OCI-LY7 (cell line): Measurements from ENCODE around the gene NEK9. TPM values are rescaled to one million over a fixed set of nuclear protein-coding genes. Genes with fewer than 3 reads are reported as not detected.

ENCODE experiments used
- BruUV-seq: library from RNA; stranded (reverse); fragments of 400-500 nt; replicated peaks from 2 replicates; lab custom pipeline; 2021; lab: Mats Ljungman, UMichigan
- CTCF ChIA-PET: fragments of 300-600 bp; sonication (Branson Sonifier 250); formaldehyde crosslinking; loops from one replicate; lab custom pipeline; 2022; ENCODE audit warnings: antibody characterized with exemption; ENCODE audit not compliant: unreplicated experiment; lab: Charles Lee
- POLR2A ChIA-PET: fragments of 300-600 bp; sonication (Branson Sonifier 250); formaldehyde crosslinking; loops from one replicate; lab custom pipeline; 2022; ENCODE audit warnings: antibody characterized with exemption; lab: Charles Lee
- DNase-seq: peaks from one replicate; pipeline ENCODE4 v3.0.0-alpha.2; 2015; ENCODE audit warnings: low spot score
- H2AFZ ChIP-seq: fragments of 200-600 bp; sonication (generic), shearing (Covaris generic); 2 replicates; pipeline ENCODE4 v1.6.1; 2014; ENCODE audit warnings: mild to moderate bottlenecking, antibody characterized with exemption, low read length, moderate library complexity
- H3K27ac ChIP-seq: fragments of 200-600 bp; sonication (generic); 2 replicates; pipeline ENCODE4 v1.5.1; 2014; ENCODE audit warnings: mixed run types, low read depth, mild to moderate bottlenecking, moderate library complexity, low read length, inconsistent platforms; ENCODE audit not compliant: poor library complexity, severe bottlenecking
- H3K36me3 ChIP-seq: fragments of 200-600 bp; sonication (generic); 2 replicates; pipeline ENCODE4 v1.6.1; 2014; ENCODE audit warnings: mild to moderate bottlenecking, antibody characterized with exemption, low read length, moderate library complexity, mixed read lengths; ENCODE audit not compliant: insufficient read depth
- H3K4me1 ChIP-seq: fragments of 200-600 bp; sonication (generic); 2 replicates; pipeline ENCODE4 v1.5.1; 2014; ENCODE audit warnings: mild to moderate bottlenecking, low read length; ENCODE audit not compliant: insufficient read depth, poor library complexity, severe bottlenecking
- H3K4me2 ChIP-seq: fragments of 200-600 bp; sonication (generic); 2 replicates; pipeline ENCODE4 v1.6.1; 2014; ENCODE audit warnings: mild to moderate bottlenecking, low read length
- H3K4me3 ChIP-seq: fragments of 200-600 bp; sonication (generic); 2 replicates; pipeline ENCODE4 v1.5.1; 2014; ENCODE audit warnings: mild to moderate bottlenecking, low read depth, low read length; ENCODE audit not compliant: poor library complexity, severe bottlenecking
- H3K79me2 ChIP-seq: fragments of 200-600 bp; sonication (generic); 2 replicates; pipeline ENCODE4 v1.6.1; 2016; ENCODE audit warnings: low read depth, mild to moderate bottlenecking, low read length, moderate library complexity, mixed read lengths; ENCODE audit not compliant: insufficient read depth
- H3K9me2 ChIP-seq: fragments of 200-600 bp; sonication (generic); 2 replicates; pipeline ENCODE4 v1.6.1; 2016; ENCODE audit warnings: mild to moderate bottlenecking, low read length, mixed read lengths; ENCODE audit not compliant: insufficient read depth
- H3K9me3 ChIP-seq: fragments of 200-600 bp; sonication (generic); 2 replicates; pipeline ENCODE4 v1.6.1; 2014; ENCODE audit warnings: mild to moderate bottlenecking, mixed run types, low read length, mixed read lengths
- H4K20me1 ChIP-seq: fragments of 200-600 bp; sonication (generic); 2 replicates; pipeline ENCODE4 v1.6.1; 2014; ENCODE audit warnings: mild to moderate bottlenecking, antibody characterized with exemption, low read length, moderate library complexity, mixed read lengths; ENCODE audit not compliant: insufficient read depth
- CTCF ChIP-seq: fragments of 200-600 bp; sonication (generic); conservative IDR thresholded peaks from 2 replicates; pipeline ENCODE4 v1.5.1; 2014; ENCODE audit warnings: mild to moderate bottlenecking, antibody characterized with exemption, low read length, moderate library complexity, mixed read lengths
- EZH2phosphoT487 ChIP-seq: fragments of 200-600 bp; sonication (generic); IDR thresholded peaks from 2 replicates; pipeline ENCODE4 v1.6.1; 2018; ENCODE audit warnings: low read depth, borderline replicate concordance, mild to moderate bottlenecking, mixed run types, antibody characterized with exemption, low read length, moderate library complexity, mixed read lengths
- intact Hi-C: fragments of 100-400 bp; cut with micrococcal nuclease; formaldehyde crosslinking; loops from one replicate; pipeline ENCODE4 v1.10.0; 2022; ENCODE audit not compliant: unreplicated experiment
- total RNA-seq, 2 experiments: library from RNA; depleted of rRNA in 1 of 2; stranded (reverse); fragments of >200 nt in 1 of 2; shearing (Covaris generic) in 1 of 2; gene quantifications; 2 replicates each; pipeline ENCODE4 v1.2.3, GENCODE V29; 2014 to 2022

Gene NEK9
- total RNA-seq, 2 experiments from 2014 or later: 58.3 to 86.4 TPM

GRCh38 chr14:75125617-75126016 is 1.2 kb downstream of the NEK9 start:
- Histone ChIP-seq H4K20me1 (peaks cover 11% of the 10 kb centered on the region; the same call in 1 of the 2 replicates), H3K9me2 (no peaks in the 10 kb centered on the region), H3K9me3 (no peaks in the 10 kb centered on the region), H3K79me2 (peaks cover 47% of the 10 kb centered on the region), H3K4me2 (peak overlapping the region; percentile 95), H2AFZ (no peak overlapping the region), H3K27ac (peak overlapping the region; percentile 69), H3K4me1 (peaks cover 28% of the 10 kb centered on the region), H3K36me3 (peaks cover 25% of the 10 kb centered on the region), H3K4me3 (peak overlapping the region; percentile 78)
- TF ChIP-seq CTCF: no peak
- no peak for TF ChIP-seq EZH2phosphoT487
- ChIA-PET POLR2A (interaction anchor here (0.7 to 1.4 kb wide), 8 partner anchors 13 to 315 kb away, joined by 3 to 5 read pairs (median 4); no protein-coding TSS in a partner anchor), CTCF (no interaction called here)
- no peak for DNase-seq
- no TSS peak for BruUV-seq
- intact Hi-C loops: loop anchor here (2.0 kb wide), 2 partner anchors 51 to 363 kb away; partner anchors contain the start of gene TMED10

GRCh38 chr14:75123991-75124390 is 2.9 kb downstream of the NEK9 start:
- Histone ChIP-seq H3K4me2 (no peak overlapping the region), H3K79me2 (peaks cover 37% of the 10 kb centered on the region), H3K4me1 (peaks cover 26% of the 10 kb centered on the region), H3K27ac (no peak overlapping the region), H3K9me3 (no peaks in the 10 kb centered on the region), H4K20me1 (peaks cover 11% of the 10 kb centered on the region; the same call in 1 of the 2 replicates), H3K9me2 (no peaks in the 10 kb centered on the region), H3K4me3 (no peak overlapping the region), H2AFZ (no peak overlapping the region), H3K36me3 (peaks cover 32% of the 10 kb centered on the region)
- no TSS peak for BruUV-seq
- ChIA-PET POLR2A (interaction anchor here (0.7 kb wide), 3 partner anchors 87 to 354 kb away, joined by 3 to 4 read pairs (median 3); no protein-coding TSS in a partner anchor), CTCF (no interaction called here)
- intact Hi-C loops: no loop called here
- no peak for DNase-seq
- TF ChIP-seq EZH2phosphoT487 (no peak), CTCF (no peak)

- Histone ChIP-seq H3K4me1 (peaks cover 13% of the 10 kb centered on the region), H4K20me1 (peaks cover 11% of the 10 kb centered on the region; the same call in 1 of the 2 replicates), H3K9me2 (no peaks in the 10 kb centered on the region), H3K4me3 (no peak overlapping the region), H2AFZ (no peak overlapping the region), H3K36me3 (peaks cover 57% of the 10 kb centered on the region), H3K9me3 (no peaks in the 10 kb centered on the region), H3K4me2 (no peak overlapping the region), H3K27ac (no peak overlapping the region), H3K79me2 (peaks cover 18% of the 10 kb centered on the region)
- TF ChIP-seq EZH2phosphoT487: no peak
- no peak for TF ChIP-seq CTCF
- POLR2A ChIA-PET: no interaction called here
- no peak for DNase-seq
- intact Hi-C loops: no loop called here
- no TSS peak for BruUV-seq
- CTCF ChIA-PET: interaction anchor here (0.7 kb wide), 1 partner anchor 470 kb away, joined by 3 read pairs; no protein-coding TSS in a partner anchor
Measured at GRCh38 chr14:75121552-75121951, 5.3 kb downstream of the NEK9 start.
